Measurements from ENCODE around the gene RNF168. TPM values are rescaled to one million over a fixed set of nuclear protein-coding genes. Genes with fewer than 3 reads are reported as not detected.
A peak's percentile ranks its signal among the peaks of the same experiment; 100 is the strongest.

The RNF168 gene
- total and polyA plus RNA-seq, 12 donors: 4.1 to 22.9 (median 16.7) TPM

GRCh38 chr3:196440696-196441095 lies 62.9 kb downstream of the RNF168 start:
- Histone ChIP-seq H3K36me3 (replicated peaks in 1 of 2) (no peaks in the 10 kb centered on the region), H3K27me3 (no peaks in the 10 kb centered on the region), H3K9me3 (replicated peaks in 1 of 3) (no peaks in the 10 kb centered on the region), H3K27ac (no peak overlapping the region), H3K4me1 (replicated peaks in 1 of 2) (no peaks in the 10 kb centered on the region), H3K4me3 (no peak overlapping the region)
- no peak for TF ChIP-seq POLR2A (IDR thresholded peaks at IDR 0.05)
- no peak for TF ChIP-seq CTCF (IDR thresholded peaks at IDR 0.05)
- 65 to 68% (median 67%) methylated on average over 3 of the region's 3 CpGs for WGBS, 4 donors
- intact Hi-C loops (cut with DNase I): no loop called here
- DNase-seq: no peak

GRCh38 chr3:196440041-196440537 lies 63.5 kb downstream of the RNF168 start:
- intact Hi-C loops (cut with DNase I): no loop called here
- no peak for TF ChIP-seq POLR2A (IDR thresholded peaks at IDR 0.05)
- TF ChIP-seq CTCF (IDR thresholded peaks at IDR 0.05): no peak
- DNase-seq: no peak

GRCh38 chr3:196432137-196432879 lies 71.3 kb downstream of the RNF168 start, which contains the start of gene UBXN7:
UBXN7 (minus strand) TSS chr3:196432427; CDS start chr3:196432399, 28 bp downstream.
- WGBS, 4 donors: 0 to 1% (median 1%) methylated on average over 37 to 67 of the region's 67 CpGs
- peak within 1 kb of the TSS; percentile 81 to 88 (median 86) for H3K27ac ChIP-seq
- H3K4me1 ChIP-seq (replicated peaks in 1 of 2): peaks cover 7 to 20% of the 10 kb centered on the region in 2 donors
- peak; percentile 40 to 89 for TF ChIP-seq POLR2A (IDR thresholded peaks at IDR 0.05)
- no peak for TF ChIP-seq CTCF (IDR thresholded peaks at IDR 0.05)
- DNase-seq: peak; percentile 94 to 97 (median 95)
- intact Hi-C loops (cut with DNase I): no loop called here
- no peaks in the 10 kb centered on the region for H3K9me3 ChIP-seq (replicated peaks in 1 of 3)
- H3K4me3 ChIP-seq: peak within 1 kb of the TSS; percentile 29 to 93 (median 69)
- H3K27me3 ChIP-seq: no peaks in the 10 kb centered on the region
- no peaks in the 10 kb centered on the region for H3K36me3 ChIP-seq (replicated peaks in 1 of 2)

More at GRCh38 chr3:196440041-196440537, 63.5 kb downstream of the RNF168 start:
- H3K27ac ChIP-seq: no peak overlapping the region
- H3K36me3 ChIP-seq (replicated peaks in 1 of 2): no peaks in the 10 kb centered on the region
- no peaks in the 10 kb centered on the region for H3K4me1 ChIP-seq (replicated peaks in 1 of 2)
- no peaks in the 10 kb centered on the region for H3K27me3 ChIP-seq
- H3K4me3 ChIP-seq: no peak overlapping the region
- no peaks in the 10 kb centered on the region for H3K9me3 ChIP-seq (replicated peaks in 1 of 3)
- WGBS, 4 donors: 78 to 84% (median 82%) methylated on average over 6 of the region's 6 CpGs

- H3K36me3 ChIP-seq (replicated peaks in 1 of 2): no peaks in the 10 kb centered on the region
- intact Hi-C loops (cut with DNase I): no loop called here
- H3K9me3 ChIP-seq (replicated peaks in 1 of 3): no peaks in the 10 kb centered on the region
- peak overlapping the region; percentile 27 to 93 (median 56) for H3K4me3 ChIP-seq
- 1 to 2% (median 1%) methylated on average over 41 to 50 of the region's 50 CpGs for WGBS, 4 donors
- H3K4me1 ChIP-seq (replicated peaks in 1 of 2): peaks cover 7 to 20% of the 10 kb centered on the region in 2 donors
- H3K27me3 ChIP-seq: no peaks in the 10 kb centered on the region
- peak overlapping the region; percentile 81 to 88 (median 86) for H3K27ac ChIP-seq
- TF ChIP-seq CTCF (IDR thresholded peaks at IDR 0.05) (no peak), POLR2A (IDR thresholded peaks at IDR 0.05) (peak in 1 of 2 donors; percentile 58)
- DNase-seq: peak; percentile 17 to 52 (median 37)
Measured at GRCh38 chr3:196431181-196432136, 72.1 kb downstream of the RNF168 start.

All from adrenal gland (tissue), 12 donors.